Progenitor cell of endocrine pancreas (in vitro differentiated cells): Measurements from ENCODE around the gene CRYGA. TPM values are rescaled to one million over a fixed set of nuclear protein-coding genes. Genes with fewer than 3 reads are reported as not detected.

Experiments
- DNase-seq: peaks from one replicate; pipeline ENCODE4 v3.0.0; 2021; ENCODE audit warnings: low spot score; ENCODE audit not compliant: unreplicated experiment
- H3K27ac Mint-ChIP-seq: 2 replicates; pipeline ENCODE4 v1.8.0; 2021; ENCODE audit warnings: mild to moderate bottlenecking, moderate library complexity, mixed read lengths
- H3K27me3 Mint-ChIP-seq: 2 replicates; pipeline ENCODE4 v1.8.0; 2021; ENCODE audit warnings: mixed read lengths
- H3K36me3 Mint-ChIP-seq: 2 replicates; pipeline ENCODE4 v1.8.0; 2022; ENCODE audit warnings: mixed read lengths; ENCODE audit not compliant: insufficient read depth
- H3K4me1 Mint-ChIP-seq: 2 replicates; pipeline ENCODE4 v1.8.0; 2021; ENCODE audit warnings: low read depth, mixed read lengths
- H3K4me3 Mint-ChIP-seq: 2 replicates; pipeline ENCODE4 v1.8.0; 2021; ENCODE audit warnings: low read depth, mild to moderate bottlenecking, moderate library complexity, mixed read lengths
- H3K9me3 Mint-ChIP-seq: 2 replicates; pipeline ENCODE4 v1.8.0; 2021; ENCODE audit warnings: low read depth, mixed read lengths
- total RNA-seq: library from RNA; stranded (reverse); gene quantifications from 2 replicates; pipeline ENCODE4 v1.2.1, GENCODE V29; 2021
- TF ChIP-seq, protein P1 (sequence below): fragments of 200-600 bp; sonication (generic); IDR thresholded peaks from one replicate; pipeline ENCODE4 v1.5.0; 2021; ENCODE audit warnings: antibody characterized with exemption, mild to moderate bottlenecking; ENCODE audit not compliant: unreplicated experiment

Gene CRYGA
- total RNA-seq, 1 donor from 2014 or later = not detected

- Mint-ChIP-seq H3K36me3 (no peaks in the 10 kb centered on the region), H3K4me3 (no peak overlapping the region), H3K27me3 (no peaks in the 10 kb centered on the region), H3K9me3 (no peaks in the 10 kb centered on the region), H3K27ac (no peak overlapping the region), H3K4me1 (peaks cover 19% of the 10 kb centered on the region)
- no peak for DNase-seq
- TF ChIP-seq, protein P1, sequence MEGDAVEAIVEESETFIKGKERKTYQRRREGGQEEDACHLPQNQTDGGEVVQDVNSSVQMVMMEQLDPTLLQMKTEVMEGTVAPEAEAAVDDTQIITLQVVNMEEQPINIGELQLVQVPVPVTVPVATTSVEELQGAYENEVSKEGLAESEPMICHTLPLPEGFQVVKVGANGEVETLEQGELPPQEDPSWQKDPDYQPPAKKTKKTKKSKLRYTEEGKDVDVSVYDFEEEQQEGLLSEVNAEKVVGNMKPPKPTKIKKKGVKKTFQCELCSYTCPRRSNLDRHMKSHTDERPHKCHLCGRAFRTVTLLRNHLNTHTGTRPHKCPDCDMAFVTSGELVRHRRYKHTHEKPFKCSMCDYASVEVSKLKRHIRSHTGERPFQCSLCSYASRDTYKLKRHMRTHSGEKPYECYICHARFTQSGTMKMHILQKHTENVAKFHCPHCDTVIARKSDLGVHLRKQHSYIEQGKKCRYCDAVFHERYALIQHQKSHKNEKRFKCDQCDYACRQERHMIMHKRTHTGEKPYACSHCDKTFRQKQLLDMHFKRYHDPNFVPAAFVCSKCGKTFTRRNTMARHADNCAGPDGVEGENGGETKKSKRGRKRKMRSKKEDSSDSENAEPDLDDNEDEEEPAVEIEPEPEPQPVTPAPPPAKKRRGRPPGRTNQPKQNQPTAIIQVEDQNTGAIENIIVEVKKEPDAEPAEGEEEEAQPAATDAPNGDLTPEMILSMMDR = no peak
Observed at GRCh38 chr2:208175840-208176153, 12.4 kb upstream of the CRYGA start.

- peak; percentile 52 for DNase-seq
- TF ChIP-seq, protein P1 = peak; percentile 89
- no peaks in the 10 kb centered on the region for H3K36me3 Mint-ChIP-seq
- H3K4me1 Mint-ChIP-seq = peaks cover 19% of the 10 kb centered on the region
- no peak overlapping the region for H3K4me3 Mint-ChIP-seq
- no peaks in the 10 kb centered on the region for H3K27me3 Mint-ChIP-seq
- H3K9me3 Mint-ChIP-seq = no peaks in the 10 kb centered on the region
- peak overlapping the region; percentile 59 for H3K27ac Mint-ChIP-seq
Observed at GRCh38 chr2:208175069-208175839, 11.9 kb upstream of the CRYGA start.

GRCh38 chr2:208174144-208174543 is 10.8 kb upstream of the CRYGA start:
- H3K4me1 Mint-ChIP-seq = peaks cover 11% of the 10 kb centered on the region
- DNase-seq = no peak
- no peaks in the 10 kb centered on the region for H3K36me3 Mint-ChIP-seq
- TF ChIP-seq, protein P1 = no peak
- no peaks in the 10 kb centered on the region for H3K27me3 Mint-ChIP-seq
- no peaks in the 10 kb centered on the region for H3K9me3 Mint-ChIP-seq
- H3K27ac Mint-ChIP-seq = no peak overlapping the region
- H3K4me3 Mint-ChIP-seq = no peak overlapping the region

- TF ChIP-seq, protein P1 = no peak
- H3K27me3 Mint-ChIP-seq = no peaks in the 10 kb centered on the region
- H3K27ac Mint-ChIP-seq = no peak overlapping the region
- H3K4me1 Mint-ChIP-seq = peaks cover 1% of the 10 kb centered on the region
- no peaks in the 10 kb centered on the region for H3K9me3 Mint-ChIP-seq
- no peaks in the 10 kb centered on the region for H3K36me3 Mint-ChIP-seq
- no peak overlapping the region for H3K4me3 Mint-ChIP-seq
- DNase-seq = no peak
Observed at GRCh38 chr2:208172125-208172524, 8.7 kb upstream of the CRYGA start.

GRCh38 chr2:208164951-208165755 is 1.8 kb upstream of the CRYGA start:
- TF ChIP-seq, protein P1 = no peak
- no peaks in the 10 kb centered on the region for H3K27me3 Mint-ChIP-seq
- H3K4me3 Mint-ChIP-seq = no peak overlapping the region
- no peak overlapping the region for H3K27ac Mint-ChIP-seq
- no peak for DNase-seq
- H3K36me3 Mint-ChIP-seq = no peaks in the 10 kb centered on the region
- H3K9me3 Mint-ChIP-seq = no peaks in the 10 kb centered on the region
- peaks cover 15% of the 10 kb centered on the region for H3K4me1 Mint-ChIP-seq
